HG03571 (cell line): ENCODE results near the gene DYSF.

Experiments
- ATAC-seq: cut with Tn5 transposase; IDR thresholded peaks from one replicate; pipeline ENCODE4 v1.9.1; 2021; ENCODE audit not compliant: unreplicated experiment

DYSF gene

GRCh38 chr2:71667256-71668182, 214.2 kb downstream of the DYSF start:
- ATAC-seq = no peak

- ATAC-seq = no peak
These were observed 215.1 kb downstream of the DYSF start for GRCh38 chr2:71668326-71669057.

- ATAC-seq = no peak
These were observed 215.7 kb downstream of the DYSF start for GRCh38 chr2:71669058-71669456.

- ATAC-seq = no peak
These were observed 216.5 kb downstream of the DYSF start for GRCh38 chr2:71669628-71670429.

- ATAC-seq = no peak
These were observed 217.1 kb downstream of the DYSF start for GRCh38 chr2:71670430-71670795.

- no peak for ATAC-seq
These were observed 218.0 kb downstream of the DYSF start for GRCh38 chr2:71671203-71671854.

GRCh38 chr2:71671895-71672825, 218.8 kb downstream of the DYSF start:
- no peak for ATAC-seq

GRCh38 chr2:71672826-71673795, 219.8 kb downstream of the DYSF start:
- ATAC-seq = no peak

- no peak for ATAC-seq
These were observed 220.9 kb downstream of the DYSF start for GRCh38 chr2:71674158-71674851.

- ATAC-seq = no peak
These were observed 221.9 kb downstream of the DYSF start for GRCh38 chr2:71675296-71675695.

GRCh38 chr2:71678874-71679273, 225.5 kb downstream of the DYSF start:
- ATAC-seq = no peak

GRCh38 chr2:71679491-71679890, 226.1 kb downstream of the DYSF start:
- ATAC-seq = no peak

GRCh38 chr2:71680925-71681324, 227.6 kb downstream of the DYSF start:
- no peak for ATAC-seq

GRCh38 chr2:71681626-71682025, 228.3 kb downstream of the DYSF start:
- ATAC-seq = no peak

- no peak for ATAC-seq
These were observed 229.0 kb downstream of the DYSF start for GRCh38 chr2:71682341-71682740.

GRCh38 chr2:71683070-71683469, 229.7 kb downstream of the DYSF start:
- ATAC-seq = no peak

GRCh38 chr2:71683666-71684065, 230.3 kb downstream of the DYSF start:
- no peak for ATAC-seq
